Thymus (tissue), 2 donors: ENCODE measurements around the gene PCDHGA5. TPM values are rescaled to one million over a fixed set of nuclear protein-coding genes. Genes with fewer than 3 reads are reported as not detected.

Source experiments
- polyA plus RNA-seq: library from polyadenylated mRNA; stranded (reverse); fragments of 200-250 nt; gene quantifications from one replicate; pipeline ENCODE4 v1.2.3, GENCODE V29; 2013
- total RNA-seq: library from RNA; stranded (reverse); fragments of 120-200 nt; gene quantifications from one replicate; pipeline ENCODE4 v1.2.4, GENCODE V29; 2013
- donor health status: healthy.

The PCDHGA5 gene
- total and polyA plus RNA-seq, 2 donors, result 0.18 to 0.19 TPM

Other genes starting within 250 kb of the PCDHGA5 start
Only the 30 nearest of the 36 such genes appear.
- 0.19 TPM for gene PCDHB9, start 177.0 kb upstream of the PCDHGA5 start, total RNA-seq
- gene PCDHB9, start 177.0 kb upstream of the PCDHGA5 start, polyA plus RNA-seq, result 0.16 TPM
- gene PCDHB10, start 171.8 kb upstream of the PCDHGA5 start, total RNA-seq, result 0.19 TPM
- gene PCDHB10, start 171.8 kb upstream of the PCDHGA5 start, polyA plus RNA-seq, result 0.23 TPM
- 0.24 TPM for gene PCDHB11, start 164.5 kb upstream of the PCDHGA5 start, total RNA-seq
- gene PCDHB11, start 164.5 kb upstream of the PCDHGA5 start, polyA plus RNA-seq, result 0.37 TPM
- gene PCDHB12, start 155.4 kb upstream of the PCDHGA5 start, total RNA-seq, result 0.19 TPM
- 0.18 TPM for gene PCDHB12, start 155.4 kb upstream of the PCDHGA5 start, polyA plus RNA-seq
- 0.14 TPM for gene PCDHB13, start 150.2 kb upstream of the PCDHGA5 start, total RNA-seq
- gene PCDHB13, start 150.2 kb upstream of the PCDHGA5 start, polyA plus RNA-seq, result 0.27 TPM
- 0.38 TPM for gene PCDHB14, start 140.8 kb upstream of the PCDHGA5 start, total RNA-seq
- gene PCDHB14, start 140.8 kb upstream of the PCDHGA5 start, polyA plus RNA-seq, result 0.87 TPM
- gene PCDHB15, start 118.8 kb upstream of the PCDHGA5 start, total RNA-seq, result 0.33 TPM
- gene PCDHB15, start 118.8 kb upstream of the PCDHGA5 start, polyA plus RNA-seq, result 0.66 TPM
- gene SLC25A2, start 60.1 kb upstream of the PCDHGA5 start, total RNA-seq, result 0.09 TPM
- gene SLC25A2, start 60.1 kb upstream of the PCDHGA5 start, polyA plus RNA-seq, result 0.16 TPM
- gene TAF7, start 43.4 kb upstream of the PCDHGA5 start, total RNA-seq, result 138 TPM
- gene TAF7, start 43.4 kb upstream of the PCDHGA5 start, polyA plus RNA-seq, result 174 TPM
- 0.09 TPM for gene PCDHGA1, start 33.6 kb upstream of the PCDHGA5 start, total RNA-seq
- gene PCDHGA1, start 33.6 kb upstream of the PCDHGA5 start, polyA plus RNA-seq, result 0.16 TPM
- gene PCDHGA2, start 25.4 kb upstream of the PCDHGA5 start, total RNA-seq, result 0.19 TPM
- 0.46 TPM for gene PCDHGA2, start 25.4 kb upstream of the PCDHGA5 start, polyA plus RNA-seq
- 0.19 TPM for gene PCDHGA3, start 20.3 kb upstream of the PCDHGA5 start, total RNA-seq
- gene PCDHGA3, start 20.3 kb upstream of the PCDHGA5 start, polyA plus RNA-seq, result 0.11 TPM
- gene PCDHGB1, start 14.1 kb upstream of the PCDHGA5 start, total RNA-seq, result 0.14 TPM
- 0.11 TPM for gene PCDHGB1, start 14.1 kb upstream of the PCDHGA5 start, polyA plus RNA-seq
- 0.19 TPM for gene PCDHGA4, start 9.1 kb upstream of the PCDHGA5 start, total RNA-seq
- 0.11 TPM for gene PCDHGA4, start 9.1 kb upstream of the PCDHGA5 start, polyA plus RNA-seq
- gene PCDHGB2, start 4.2 kb upstream of the PCDHGA5 start, total RNA-seq, result 0.28 TPM
- 0.21 TPM for gene PCDHGB2, start 4.2 kb upstream of the PCDHGA5 start, polyA plus RNA-seq
- gene PCDHGB3, start 6.1 kb downstream of the PCDHGA5 start, total RNA-seq, result 0.33 TPM
- gene PCDHGB3, start 6.1 kb downstream of the PCDHGA5 start, polyA plus RNA-seq, result 0.14 TPM
- 0.47 TPM for gene PCDHGA6, start 9.7 kb downstream of the PCDHGA5 start, total RNA-seq
- 1.2 TPM for gene PCDHGA6, start 9.7 kb downstream of the PCDHGA5 start, polyA plus RNA-seq
- 0.28 TPM for gene PCDHGA7, start 18.6 kb downstream of the PCDHGA5 start, total RNA-seq
- 0.46 TPM for gene PCDHGA7, start 18.6 kb downstream of the PCDHGA5 start, polyA plus RNA-seq
- 1.0 TPM for gene PCDHGB4, start 23.5 kb downstream of the PCDHGA5 start, total RNA-seq
- 1.6 TPM for gene PCDHGB4, start 23.5 kb downstream of the PCDHGA5 start, polyA plus RNA-seq
- gene PCDHGA8, start 28.5 kb downstream of the PCDHGA5 start, total RNA-seq, result 0.19 TPM
- 0.18 TPM for gene PCDHGA8, start 28.5 kb downstream of the PCDHGA5 start, polyA plus RNA-seq
- 1.6 TPM for gene PCDHGB5, start 33.8 kb downstream of the PCDHGA5 start, total RNA-seq
- gene PCDHGB5, start 33.8 kb downstream of the PCDHGA5 start, polyA plus RNA-seq, result 1.1 TPM
- gene PCDHGA9, start 38.6 kb downstream of the PCDHGA5 start, total RNA-seq, result 0.66 TPM
- gene PCDHGA9, start 38.6 kb downstream of the PCDHGA5 start, polyA plus RNA-seq, result 0.75 TPM
- gene PCDHGB6, start 43.9 kb downstream of the PCDHGA5 start, total RNA-seq, result 0.61 TPM
- 1.1 TPM for gene PCDHGB6, start 43.9 kb downstream of the PCDHGA5 start, polyA plus RNA-seq
- gene PCDHGA10, start 48.8 kb downstream of the PCDHGA5 start, total RNA-seq, result 0.61 TPM
- 0.87 TPM for gene PCDHGA10, start 48.8 kb downstream of the PCDHGA5 start, polyA plus RNA-seq
- gene PCDHGB7, start 53.5 kb downstream of the PCDHGA5 start, total RNA-seq, result 0.85 TPM
- 1.2 TPM for gene PCDHGB7, start 53.5 kb downstream of the PCDHGA5 start, polyA plus RNA-seq
- gene PCDHGA11, start 56.9 kb downstream of the PCDHGA5 start, total RNA-seq, result 0.42 TPM
- 0.68 TPM for gene PCDHGA11, start 56.9 kb downstream of the PCDHGA5 start, polyA plus RNA-seq
- 0.80 TPM for gene PCDHGA12, start 66.3 kb downstream of the PCDHGA5 start, total RNA-seq
- 0.71 TPM for gene PCDHGA12, start 66.3 kb downstream of the PCDHGA5 start, polyA plus RNA-seq
- gene PCDHGC3, start 111.8 kb downstream of the PCDHGA5 start, total RNA-seq, result 5.5 TPM
- gene PCDHGC3, start 111.8 kb downstream of the PCDHGA5 start, polyA plus RNA-seq, result 28.7 TPM
- 0.19 TPM for gene PCDHGC4, start 120.9 kb downstream of the PCDHGA5 start, total RNA-seq
- gene PCDHGC4, start 120.9 kb downstream of the PCDHGA5 start, polyA plus RNA-seq, result 0.05 TPM
- gene PCDHGC5, start 124.9 kb downstream of the PCDHGA5 start, total RNA-seq, result 0.19 TPM
- gene PCDHGC5, start 124.9 kb downstream of the PCDHGA5 start, polyA plus RNA-seq, result 0.11 TPM